ENCODE measurements around the gene FARP1. TPM values are rescaled to one million over a fixed set of nuclear protein-coding genes. Genes with fewer than 3 reads are reported as not detected.

Gene FARP1
- total and polyA plus RNA-seq, 2 of the 13 experiments (the other 11 are each of a cell fraction or from before 2014, with no cell fraction given) = 70.6 to 126 TPM

DNA sequence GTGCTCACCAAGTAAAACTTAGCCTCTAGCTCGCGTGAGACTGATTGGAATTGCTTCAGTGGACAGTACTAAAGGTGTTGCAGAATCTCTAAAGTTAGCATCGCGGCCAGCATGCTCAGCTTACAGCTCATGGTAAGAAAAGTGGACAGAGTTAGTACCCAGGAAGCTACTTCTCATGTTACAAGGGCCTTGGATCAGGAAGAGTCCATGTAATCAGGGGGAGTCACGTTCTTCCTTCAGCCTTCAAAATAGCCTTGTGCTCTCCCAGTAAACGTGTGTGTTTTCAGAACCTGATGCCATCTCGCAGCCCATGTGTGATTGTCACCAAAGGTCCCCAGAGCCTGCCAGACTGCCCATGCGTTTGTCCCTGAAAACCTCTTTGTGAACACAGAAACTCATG lies 230.0 kb downstream of the FARP1 start:
- intact Hi-C loops (cut with micrococcal nuclease; ENCODE audit: unreplicated experiment) = no loop called here
- peaks cover 16 to 62% of the 10 kb centered on the region in 2 experiments for H3K36me3 ChIP-seq (replicated peaks in 1 of 2; ENCODE audit: control insufficient read depth in 1 of 2, insufficient read depth in 2 of 2, low read length in 2 of 2)
- CTCF ChIA-PET (ENCODE audit: low intra/inter-chr PET ratio, low total read pairs) = no interaction called here
- H3K27ac ChIP-seq (ENCODE audit: extremely low read length, insufficient read depth, low read length) = no peak overlapping the region
- FAIRE-seq = no peak
- no peaks in the 10 kb centered on the region for H3K9me3 ChIP-seq (ENCODE audit: low read length)
- H3K27me3 ChIP-seq (ENCODE audit: control insufficient read depth in 1 of 2, insufficient read depth in 2 of 2, low read length in 2 of 2) = no peaks in the 10 kb centered on the region
- peaks cover 39% of the 10 kb centered on the region; the same call in 1 of the 2 replicates for H4K20me1 ChIP-seq (ENCODE audit: insufficient read depth, low read length)
- H3K79me2 ChIP-seq (ENCODE audit: insufficient read depth, low read length) = peaks cover 24% of the 10 kb centered on the region
- H3K4me2 ChIP-seq (ENCODE audit: low read depth, low read length) = no peak overlapping the region
- WGBS (ENCODE audit: low lambda C conversion rate) = 95% methylated on average over 8 of the region's 8 CpGs
- in situ Hi-C loops (cut with HindIII; ENCODE audit: extremely low pct_ligation_motif_present, low pct_unique_long_range_greater_than_20kb) = no loop called here
- no TSS peak for BruUV-seq (replicated peaks)
- no peak overlapping the region for H3K4me3 ChIP-seq (replicated peaks in 1 of 3; ENCODE audit: insufficient read depth in 1 of 3, low read depth in 2 of 3, low read length in 3 of 3)
- H3K4me1 ChIP-seq (ENCODE audit: insufficient read depth, low read length) = no peaks in the 10 kb centered on the region
- ATAC-seq = no peak
- H2AFZ ChIP-seq (ENCODE audit: low read length) = no peak overlapping the region
- H3K9ac ChIP-seq (ENCODE audit: insufficient read depth, low read depth, low read length) = no peak overlapping the region
- DNase-seq (ENCODE audit: low spot score) = no peak
- POLR2A ChIA-PET = no interaction called here
- TF ChIP-seq, protein P1, sequence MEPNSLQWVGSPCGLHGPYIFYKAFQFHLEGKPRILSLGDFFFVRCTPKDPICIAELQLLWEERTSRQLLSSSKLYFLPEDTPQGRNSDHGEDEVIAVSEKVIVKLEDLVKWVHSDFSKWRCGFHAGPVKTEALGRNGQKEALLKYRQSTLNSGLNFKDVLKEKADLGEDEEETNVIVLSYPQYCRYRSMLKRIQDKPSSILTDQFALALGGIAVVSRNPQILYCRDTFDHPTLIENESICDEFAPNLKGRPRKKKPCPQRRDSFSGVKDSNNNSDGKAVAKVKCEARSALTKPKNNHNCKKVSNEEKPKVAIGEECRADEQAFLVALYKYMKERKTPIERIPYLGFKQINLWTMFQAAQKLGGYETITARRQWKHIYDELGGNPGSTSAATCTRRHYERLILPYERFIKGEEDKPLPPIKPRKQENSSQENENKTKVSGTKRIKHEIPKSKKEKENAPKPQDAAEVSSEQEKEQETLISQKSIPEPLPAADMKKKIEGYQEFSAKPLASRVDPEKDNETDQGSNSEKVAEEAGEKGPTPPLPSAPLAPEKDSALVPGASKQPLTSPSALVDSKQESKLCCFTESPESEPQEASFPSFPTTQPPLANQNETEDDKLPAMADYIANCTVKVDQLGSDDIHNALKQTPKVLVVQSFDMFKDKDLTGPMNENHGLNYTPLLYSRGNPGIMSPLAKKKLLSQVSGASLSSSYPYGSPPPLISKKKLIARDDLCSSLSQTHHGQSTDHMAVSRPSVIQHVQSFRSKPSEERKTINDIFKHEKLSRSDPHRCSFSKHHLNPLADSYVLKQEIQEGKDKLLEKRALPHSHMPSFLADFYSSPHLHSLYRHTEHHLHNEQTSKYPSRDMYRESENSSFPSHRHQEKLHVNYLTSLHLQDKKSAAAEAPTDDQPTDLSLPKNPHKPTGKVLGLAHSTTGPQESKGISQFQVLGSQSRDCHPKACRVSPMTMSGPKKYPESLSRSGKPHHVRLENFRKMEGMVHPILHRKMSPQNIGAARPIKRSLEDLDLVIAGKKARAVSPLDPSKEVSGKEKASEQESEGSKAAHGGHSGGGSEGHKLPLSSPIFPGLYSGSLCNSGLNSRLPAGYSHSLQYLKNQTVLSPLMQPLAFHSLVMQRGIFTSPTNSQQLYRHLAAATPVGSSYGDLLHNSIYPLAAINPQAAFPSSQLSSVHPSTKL (CRISPR knock-in tag; IDR thresholded peaks at IDR 0.05) = no peak
- TF ChIP-seq, protein P2, sequence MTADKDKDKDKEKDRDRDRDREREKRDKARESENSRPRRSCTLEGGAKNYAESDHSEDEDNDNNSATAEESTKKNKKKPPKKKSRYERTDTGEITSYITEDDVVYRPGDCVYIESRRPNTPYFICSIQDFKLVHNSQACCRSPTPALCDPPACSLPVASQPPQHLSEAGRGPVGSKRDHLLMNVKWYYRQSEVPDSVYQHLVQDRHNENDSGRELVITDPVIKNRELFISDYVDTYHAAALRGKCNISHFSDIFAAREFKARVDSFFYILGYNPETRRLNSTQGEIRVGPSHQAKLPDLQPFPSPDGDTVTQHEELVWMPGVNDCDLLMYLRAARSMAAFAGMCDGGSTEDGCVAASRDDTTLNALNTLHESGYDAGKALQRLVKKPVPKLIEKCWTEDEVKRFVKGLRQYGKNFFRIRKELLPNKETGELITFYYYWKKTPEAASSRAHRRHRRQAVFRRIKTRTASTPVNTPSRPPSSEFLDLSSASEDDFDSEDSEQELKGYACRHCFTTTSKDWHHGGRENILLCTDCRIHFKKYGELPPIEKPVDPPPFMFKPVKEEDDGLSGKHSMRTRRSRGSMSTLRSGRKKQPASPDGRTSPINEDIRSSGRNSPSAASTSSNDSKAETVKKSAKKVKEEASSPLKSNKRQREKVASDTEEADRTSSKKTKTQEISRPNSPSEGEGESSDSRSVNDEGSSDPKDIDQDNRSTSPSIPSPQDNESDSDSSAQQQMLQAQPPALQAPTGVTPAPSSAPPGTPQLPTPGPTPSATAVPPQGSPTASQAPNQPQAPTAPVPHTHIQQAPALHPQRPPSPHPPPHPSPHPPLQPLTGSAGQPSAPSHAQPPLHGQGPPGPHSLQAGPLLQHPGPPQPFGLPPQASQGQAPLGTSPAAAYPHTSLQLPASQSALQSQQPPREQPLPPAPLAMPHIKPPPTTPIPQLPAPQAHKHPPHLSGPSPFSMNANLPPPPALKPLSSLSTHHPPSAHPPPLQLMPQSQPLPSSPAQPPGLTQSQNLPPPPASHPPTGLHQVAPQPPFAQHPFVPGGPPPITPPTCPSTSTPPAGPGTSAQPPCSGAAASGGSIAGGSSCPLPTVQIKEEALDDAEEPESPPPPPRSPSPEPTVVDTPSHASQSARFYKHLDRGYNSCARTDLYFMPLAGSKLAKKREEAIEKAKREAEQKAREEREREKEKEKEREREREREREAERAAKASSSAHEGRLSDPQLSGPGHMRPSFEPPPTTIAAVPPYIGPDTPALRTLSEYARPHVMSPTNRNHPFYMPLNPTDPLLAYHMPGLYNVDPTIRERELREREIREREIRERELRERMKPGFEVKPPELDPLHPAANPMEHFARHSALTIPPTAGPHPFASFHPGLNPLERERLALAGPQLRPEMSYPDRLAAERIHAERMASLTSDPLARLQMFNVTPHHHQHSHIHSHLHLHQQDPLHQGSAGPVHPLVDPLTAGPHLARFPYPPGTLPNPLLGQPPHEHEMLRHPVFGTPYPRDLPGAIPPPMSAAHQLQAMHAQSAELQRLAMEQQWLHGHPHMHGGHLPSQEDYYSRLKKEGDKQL (CRISPR knock-in tag; IDR thresholded peaks at IDR 0.05; ENCODE audit: low read depth) = no peak

Data from HepG2 (cell line).